KMS-11 (cell line): ENCODE measurements around the gene CASP7.

Experiments
- H2AFZ ChIP-seq: fragments of 200-600 bp; sonication (generic); 2 replicates; pipeline ENCODE4 v1.6.1; 2016; ENCODE audit warnings: antibody characterized with exemption, mixed run types, low read depth
- H3K27ac ChIP-seq: fragments of 200-600 bp; sonication (generic); 2 replicates; pipeline ENCODE4 v1.6.1; 2016; ENCODE audit warnings: mild to moderate bottlenecking, mixed run types
- H3K27me3 ChIP-seq: fragments of 200-600 bp; sonication (generic); 2 replicates; pipeline ENCODE4 v1.6.1; 2017; ENCODE audit warnings: mild to moderate bottlenecking, low read depth, mixed run types, moderate library complexity; ENCODE audit not compliant: insufficient read depth
- H3K36me3 ChIP-seq: fragments of 200-600 bp; sonication (generic); 2 replicates; pipeline ENCODE4 v1.6.1; 2017; ENCODE audit warnings: mild to moderate bottlenecking, mixed run types; ENCODE audit not compliant: insufficient read depth
- H3K4me1 ChIP-seq: fragments of 200-600 bp; sonication (generic); 2 replicates; pipeline ENCODE4 v1.6.1; 2016; ENCODE audit warnings: mild to moderate bottlenecking, low read depth, mixed run types; ENCODE audit not compliant: poor library complexity, severe bottlenecking
- H3K4me2 ChIP-seq: fragments of 200-600 bp; sonication (generic); 2 replicates; pipeline ENCODE4 v1.7.0; 2016; ENCODE audit warnings: mild to moderate bottlenecking, mixed run types
- H3K4me3 ChIP-seq: fragments of 200-600 bp; sonication (generic); IDR thresholded peaks from 2 replicates; pipeline ENCODE4 v1.6.1; 2017; ENCODE audit warnings: low read depth, low read length, mixed read lengths; ENCODE audit not compliant: insufficient read depth
- H3K79me2 ChIP-seq: fragments of 200-600 bp; sonication (generic); 2 replicates; pipeline ENCODE4 v1.6.1; 2016; ENCODE audit warnings: low read depth, mixed run types; ENCODE audit not compliant: insufficient read depth
- H3K9ac ChIP-seq: fragments of 200-600 bp; sonication (generic); 2 replicates; pipeline ENCODE4 v1.6.1; 2016; ENCODE audit warnings: mild to moderate bottlenecking, mixed run types
- H4K20me1 ChIP-seq: fragments of 200-600 bp; sonication (generic); 2 replicates; pipeline ENCODE4 v1.6.1; 2016; ENCODE audit warnings: mild to moderate bottlenecking, mixed run types; ENCODE audit not compliant: insufficient read depth
- CTCF ChIP-seq: fragments of 200-600 bp; sonication (generic); conservative IDR thresholded peaks from 2 replicates; pipeline ENCODE4 v1.6.1; 2017; ENCODE audit warnings: low read depth, mild to moderate bottlenecking, antibody characterized with exemption, low read length, moderate library complexity, mixed read lengths

CASP7 gene

DNA sequence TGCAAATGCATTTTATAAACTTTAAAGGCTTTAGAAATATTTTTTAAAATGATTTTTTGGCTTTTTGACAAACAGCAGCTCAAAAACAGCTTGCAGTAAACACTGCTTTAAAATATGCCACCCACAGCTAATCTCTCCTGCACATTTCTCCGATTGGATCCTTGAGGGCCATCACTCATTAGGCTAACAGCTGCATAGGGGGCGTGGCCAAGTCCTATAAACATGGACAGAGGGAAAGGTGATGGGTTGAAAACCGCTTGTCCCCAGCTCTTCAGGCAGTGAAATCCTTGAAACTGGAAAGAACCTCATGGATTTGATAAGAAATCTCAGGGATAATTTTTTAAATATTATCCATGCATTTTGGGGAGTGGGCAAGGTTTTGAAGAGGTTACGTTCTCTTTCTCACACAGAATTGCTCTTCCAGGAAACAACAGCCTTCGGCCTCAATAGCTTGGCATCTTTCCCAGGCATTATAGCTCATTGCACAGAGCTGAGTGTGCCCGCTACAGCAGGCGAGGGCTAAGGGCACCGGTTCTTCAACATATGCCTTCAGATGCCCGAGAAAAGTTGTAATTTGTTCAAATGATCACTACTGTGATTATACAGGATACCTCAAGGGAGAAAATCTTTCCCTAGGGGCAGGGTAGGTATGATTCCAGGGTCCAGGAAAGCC is 73.4 kb downstream of the CASP7 start:
- Histone ChIP-seq H3K79me2 (no peaks in the 10 kb centered on the region), H3K4me2 (no peak overlapping the region), H3K27me3 (no peaks in the 10 kb centered on the region), H3K4me1 (no peaks in the 10 kb centered on the region), H2AFZ (no peak overlapping the region), H3K36me3 (no peaks in the 10 kb centered on the region), H4K20me1 (no peaks in the 10 kb centered on the region), H3K9ac (no peak overlapping the region), H3K27ac (no peak overlapping the region), H3K4me3 (no peak overlapping the region)
- no peak for TF ChIP-seq CTCF

GRCh38 chr10:113754125-113754524 is 74.4 kb downstream of the CASP7 start:
- Histone ChIP-seq H3K27me3 (no peaks in the 10 kb centered on the region), H3K4me2 (no peak overlapping the region), H3K27ac (no peak overlapping the region), H2AFZ (no peak overlapping the region), H3K9ac (no peak overlapping the region), H3K4me3 (no peak overlapping the region), H3K79me2 (no peaks in the 10 kb centered on the region), H4K20me1 (no peaks in the 10 kb centered on the region), H3K36me3 (no peaks in the 10 kb centered on the region), H3K4me1 (no peaks in the 10 kb centered on the region)
- TF ChIP-seq CTCF = no peak

GRCh38 chr10:113754768-113755167 is 75.1 kb downstream of the CASP7 start:
- TF ChIP-seq CTCF = no peak
- H3K4me3 ChIP-seq = no peak overlapping the region
- no peaks in the 10 kb centered on the region for H4K20me1 ChIP-seq
- H3K4me2 ChIP-seq = no peak overlapping the region
- no peak overlapping the region for H2AFZ ChIP-seq
- H3K79me2 ChIP-seq = no peaks in the 10 kb centered on the region
- H3K27ac ChIP-seq = no peak overlapping the region
- H3K27me3 ChIP-seq = no peaks in the 10 kb centered on the region
- H3K4me1 ChIP-seq = no peaks in the 10 kb centered on the region
- H3K36me3 ChIP-seq = no peaks in the 10 kb centered on the region
- H3K9ac ChIP-seq = no peak overlapping the region

GRCh38 chr10:113756940-113757543 is 77.3 kb downstream of the CASP7 start:
- Histone ChIP-seq H3K27ac (no peak overlapping the region), H3K36me3 (no peaks in the 10 kb centered on the region), H3K4me2 (no peak overlapping the region), H3K4me1 (no peaks in the 10 kb centered on the region), H3K9ac (no peak overlapping the region), H3K79me2 (no peaks in the 10 kb centered on the region), H4K20me1 (no peaks in the 10 kb centered on the region), H2AFZ (no peak overlapping the region), H3K4me3 (no peak overlapping the region), H3K27me3 (no peaks in the 10 kb centered on the region)
- no peak for TF ChIP-seq CTCF
